ENCODE measurements around the gene ARSA.
A peak's percentile ranks its signal among the peaks of the same experiment; 100 is the strongest.
"Not testable (repeated sequence)": the region's sequence is repeated elsewhere in the genome, so short reads cannot be mapped to it uniquely, and the experiment has no call there.

The ARSA gene

GRCh38 chr22:50653256-50653655 is 25.3 kb upstream of the ARSA start:
- no peak for DNase-seq

GRCh38 chr22:50643821-50644101 is 15.8 kb upstream of the ARSA start:
- DNase-seq = not testable (repeated sequence)

- DNase-seq = not testable (repeated sequence)
Observed at GRCh38 chr22:50643021-50643820, 15.3 kb upstream of the ARSA start.

GRCh38 chr22:50641696-50642607 is 14.0 kb upstream of the ARSA start:
- DNase-seq = peak; percentile 15

GRCh38 chr22:50640857-50641647 is 13.1 kb upstream of the ARSA start:
- no peak for DNase-seq

- not testable (repeated sequence) for DNase-seq
Observed at GRCh38 chr22:50640296-50640695, 12.3 kb upstream of the ARSA start.

- DNase-seq = no peak
Observed at GRCh38 chr22:50635591-50635990, 7.6 kb upstream of the ARSA start.

- DNase-seq = no peak
Observed at GRCh38 chr22:50633771-50634170, 5.8 kb upstream of the ARSA start.

GRCh38 chr22:50633086-50633485 is 5.1 kb upstream of the ARSA start:
- DNase-seq = no peak

GRCh38 chr22:50630376-50630775 is 2.4 kb upstream of the ARSA start:
- peak; percentile 7 for DNase-seq

- DNase-seq = no peak
Observed at GRCh38 chr22:50628543-50629134, 687 bp upstream of the ARSA start.

GRCh38 chr22:50626850-50627641 is 906 bp downstream of the ARSA start:
- peak; percentile 29 for DNase-seq

- DNase-seq = no peak
Observed at GRCh38 chr22:50626314-50626849, 1.6 kb downstream of the ARSA start.

GRCh38 chr22:50625568-50626313 is 2.2 kb downstream of the ARSA start:
- no peak for DNase-seq

- no peak for DNase-seq
Observed at GRCh38 chr22:50625131-50625567, 2.8 kb downstream of the ARSA start.

- peak; percentile 22 for DNase-seq
Observed at GRCh38 chr22:50624347-50625130, 3.4 kb downstream of the ARSA start.

- peak; percentile 87 for DNase-seq
Observed at GRCh38 chr22:50622723-50623327, 5.1 kb downstream of the ARSA start.

- DNase-seq = no peak
Observed at GRCh38 chr22:50621948-50622722, 5.8 kb downstream of the ARSA start.
